A549 (cell line): Measurements from ENCODE around the gene TSPAN10. TPM values are rescaled to one million over a fixed set of nuclear protein-coding genes. Genes with fewer than 3 reads are reported as not detected.
A peak's percentile ranks its signal among the peaks of the same experiment; 100 is the strongest.

Experiments used
- ATAC-seq, 2 experiments: fragments of 200-7000 bp in 1 of 2; fragments of >200 bp in 1 of 2; cut with Nextera tagmentation in 1 of 2; cut with Tn5 transposase in 1 of 2; 3 replicates each; pipeline versions ENCODE4 v1.8.0 to v1.9.1; 2018 to 2020; ENCODE audit warnings: mild to moderate bottlenecking in 1 of 2, moderate library complexity in 1 of 2
- CTCF ChIA-PET: fragments of 300-600 bp; sonication (Branson Sonifier 250); formaldehyde crosslinking; extraction: SDS; loops from one replicate; lab custom pipeline; 2021; ENCODE audit warnings: antibody characterized with exemption, inconsistent platforms; lab: Yijun Ruan, JAX
- POLR2A ChIA-PET: fragments of 350-600 bp; formaldehyde crosslinking; extraction: SDS; loops from one replicate; lab custom pipeline; 2021; ENCODE audit warnings: antibody characterized with exemption, inconsistent platforms; lab: Yijun Ruan, JAX
- DNase-seq, 2 experiments: peaks; one replicate each; pipeline versions ENCODE4 v3.0.0 to v3.0.0-alpha.2; 2011 to 2016; ENCODE audit warnings: low read depth in 1 of 2, low spot score in 1 of 2
- FAIRE-seq: peaks from 2 replicates; lab custom pipeline; 2011; peaks lifted over from hg19 to GRCh38; lab: Jason Lieb, UNC
- H3K27ac ChIP-seq, 2 experiments: fragments of >200 bp; sonication (Bioruptor Twin); formaldehyde crosslinking; 3 replicates each; pipeline ENCODE4 v1.5.1; 2016 to 2017
- H3K4me1 ChIP-seq: fragments of >200 bp; sonication (Bioruptor Twin); formaldehyde crosslinking; 3 replicates; pipeline ENCODE4 v1.6.1; 2016
- H3K4me2 ChIP-seq: fragments of >200 bp; sonication (Bioruptor Twin); formaldehyde crosslinking; 3 replicates; pipeline ENCODE4 v1.6.1; 2016
- H3K4me3 ChIP-seq: fragments of >200 bp; sonication (Bioruptor Twin); formaldehyde crosslinking; 3 replicates; pipeline ENCODE4 v1.5.1; 2016
- H3K9me3 ChIP-seq: fragments of >200 bp; sonication (Bioruptor Twin); formaldehyde crosslinking; 3 replicates; pipeline ENCODE4 v1.6.1; 2016
- CBX8 ChIP-seq: fragments of 200-600 bp; sonication (generic); IDR thresholded peaks from 2 replicates; pipeline ENCODE4 v1.6.1; 2016
- ESRRA ChIP-seq: fragments of 150-350 bp; IDR thresholded peaks from 2 replicates; pipeline ENCODE4 v1.6.1; 2014; ENCODE audit warnings: mild to moderate bottlenecking, low read length, borderline replicate concordance
- FOSB ChIP-seq: fragments of 250-450 bp; sonication (Bioruptor Pico); IDR thresholded peaks from 2 replicates; pipeline ENCODE4 v1.5.0; 2020; ENCODE audit warnings: mild to moderate bottlenecking, moderate library complexity
- FOXS1 ChIP-seq: fragments of 250-450 bp; sonication (Bioruptor Pico); IDR thresholded peaks from 2 replicates; pipeline ENCODE4 v1.5.0; 2020; ENCODE audit warnings: mild to moderate bottlenecking, moderate library complexity
- GATA3 ChIP-seq: IDR thresholded peaks from 2 replicates; pipeline ENCODE4 v1.6.1; 2012; ENCODE audit warnings: borderline replicate concordance
- HEYL ChIP-seq: fragments of 250-450 bp; sonication (Bioruptor Pico); IDR thresholded peaks from 2 replicates; pipeline ENCODE4 v1.8.0; 2021; ENCODE audit warnings: mild to moderate bottlenecking, moderate library complexity
- JUNB ChIP-seq: fragments of >200 bp; sonication (Bioruptor Twin); formaldehyde crosslinking; IDR thresholded peaks from 2 replicates; pipeline ENCODE4 v1.6.1; 2016
- NFE2L2 ChIP-seq: fragments of 150-350 bp; conservative IDR thresholded peaks from 2 replicates; pipeline ENCODE4 v1.6.1; 2014; ENCODE audit warnings: low read length
- PHF8 ChIP-seq: fragments of 200-600 bp; sonication (generic); IDR thresholded peaks from 2 replicates; pipeline ENCODE4 v1.6.1; 2016; ENCODE audit warnings: low read depth, mild to moderate bottlenecking, antibody characterized with exemption, moderate library complexity, borderline replicate concordance
- RARB ChIP-seq: fragments of 250-450 bp; sonication (Bioruptor Pico); IDR thresholded peaks from 2 replicates; pipeline ENCODE4 v1.8.0; 2021; ENCODE audit warnings: mild to moderate bottlenecking, moderate library complexity
- RFX5 ChIP-seq: fragments of 450-650 bp; IDR thresholded peaks from 2 replicates; pipeline ENCODE4 v1.7.1; 2014; ENCODE audit warnings: antibody characterized with exemption, mild to moderate bottlenecking, moderate library complexity
- TFCP2L1 ChIP-seq: fragments of 250-450 bp; sonication (Bioruptor Pico); IDR thresholded peaks from 2 replicates; pipeline ENCODE4 v1.5.0; 2021; ENCODE audit warnings: mild to moderate bottlenecking
- ZC3H11A ChIP-seq: fragments of 450-650 bp; IDR thresholded peaks from 2 replicates; pipeline ENCODE4 v1.6.1; 2014; ENCODE audit warnings: antibody characterized with exemption, mild to moderate bottlenecking
- WGBS: methylation state at CpG from one replicate; pipeline ENCODE4 v1.1.6; 2017; ENCODE audit errors: missing lambda C conversion rate; 5-methylcytosine and 5-hydroxymethylcytosine counted together
- polyA plus RNA-seq, 4 experiments: library from polyadenylated mRNA; depleted of rRNA in 3 of 4; stranded (reverse); fragments of >200 nt; fragmentation: RNase III in 1 of 4; extraction: RNeasy Plus Mini Kit Qiagen cat#74134 plus additional on column Dnase treatment in 1 of 4; gene quantifications; 2 replicates in 3 of 4; 3 replicates in 1 of 4; pipeline ENCODE4 v1.2.3, GENCODE V29; 2011 to 2017
- TF ChIP-seq, protein P1 (sequence below): fragments of 250-450 bp; sonication (Bioruptor Pico); IDR thresholded peaks from 2 replicates; pipeline ENCODE4 v1.5.0; 2021; ENCODE audit warnings: mild to moderate bottlenecking, moderate library complexity, borderline replicate concordance
- TF ChIP-seq, protein P2 (sequence below): fragments of 150-350 bp; IDR thresholded peaks from 2 replicates; pipeline ENCODE4 v1.6.1; 2014; ENCODE audit warnings: low read depth, mild to moderate bottlenecking, low read length

The TSPAN10 gene
- polyA plus RNA-seq, 2 of the 4 experiments (the other 2 are of a cell fraction): 1.4 to 6.3 TPM

DNA sequence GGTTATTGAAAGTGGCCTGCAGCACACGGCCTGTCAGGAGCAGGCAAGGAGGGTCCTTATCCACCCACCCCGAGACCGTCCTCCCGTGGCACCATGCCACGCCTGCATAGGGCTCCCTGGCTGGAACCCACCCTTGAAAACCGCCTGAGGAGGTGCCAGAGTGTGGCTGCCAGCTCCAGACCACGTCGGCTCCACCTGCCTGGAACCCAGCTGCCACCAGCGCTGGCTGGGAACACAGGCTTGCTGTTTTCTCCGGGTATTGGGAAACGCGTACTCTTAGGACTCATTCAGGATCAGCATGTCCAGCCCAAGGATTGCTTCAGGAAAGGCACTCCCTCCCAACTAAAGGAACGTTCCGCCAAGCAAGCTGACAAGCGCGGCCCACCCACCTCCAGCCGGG is 39.9 kb downstream of the TSPAN10 start:
- H3K4me3 ChIP-seq: no peak overlapping the region
- FAIRE-seq (no peak), DNase-seq (no peak), ATAC-seq (peak; percentile 4 to 7; a peak in 4 of 6 replicates)
- peaks cover 5% of the 10 kb centered on the region for H3K4me1 ChIP-seq
- no peak for TF ChIP-seq RARB (CRISPR knock-in tag)
- TF ChIP-seq JUNB: no peak
- WGBS: 96% methylated on average over 17 of the region's 17 CpGs
- H3K4me2 ChIP-seq: no peak overlapping the region
- POLR2A ChIA-PET: no interaction called here
- no peaks in the 10 kb centered on the region for H3K9me3 ChIP-seq
- CTCF ChIA-PET: interaction anchor here (0.7 to 3.7 kb wide), 15 partner anchors 8 to 158 kb away, joined by 3 to 26 read pairs (median 6); partner anchors contain the start of genes ARL16, HGS, MRPL12 and PDE6G
- no peak overlapping the region for H3K27ac ChIP-seq

DNA sequence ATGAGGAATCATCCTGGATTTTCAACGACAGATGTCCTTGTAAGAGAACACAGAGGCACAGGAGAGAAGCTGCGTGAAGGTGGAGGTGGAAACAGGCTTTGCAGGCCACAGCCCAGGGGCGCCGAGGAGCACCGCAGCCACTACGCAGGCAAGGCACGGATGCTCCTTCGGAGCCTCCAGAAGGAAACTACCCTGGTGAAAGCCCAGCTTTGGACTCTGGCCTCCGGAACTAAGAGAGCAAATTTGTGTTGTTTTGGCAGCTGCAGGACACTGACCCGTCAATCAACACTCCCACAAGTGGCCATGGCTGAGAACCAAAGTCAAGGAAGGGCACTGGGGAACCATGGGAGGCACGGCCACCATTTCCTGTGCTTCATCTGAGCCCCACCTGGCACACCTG is 43.2 kb downstream of the TSPAN10 start:
- ATAC-seq: no peak
- no peak overlapping the region for H3K27ac ChIP-seq
- ChIA-PET POLR2A (no interaction called here), CTCF (interaction anchor here (1.0 to 8.1 kb wide), 4 partner anchors 9 to 79 kb away, joined by 3 to 54 read pairs (median 7); no protein-coding TSS in a partner anchor)
- no peak for FAIRE-seq
- TF ChIP-seq CBX8: no peak
- no peak for TF ChIP-seq RFX5
- no peak for TF ChIP-seq TFCP2L1 (CRISPR knock-in tag)
- no peak for TF ChIP-seq HEYL (CRISPR knock-in tag)
- TF ChIP-seq, protein P1, sequence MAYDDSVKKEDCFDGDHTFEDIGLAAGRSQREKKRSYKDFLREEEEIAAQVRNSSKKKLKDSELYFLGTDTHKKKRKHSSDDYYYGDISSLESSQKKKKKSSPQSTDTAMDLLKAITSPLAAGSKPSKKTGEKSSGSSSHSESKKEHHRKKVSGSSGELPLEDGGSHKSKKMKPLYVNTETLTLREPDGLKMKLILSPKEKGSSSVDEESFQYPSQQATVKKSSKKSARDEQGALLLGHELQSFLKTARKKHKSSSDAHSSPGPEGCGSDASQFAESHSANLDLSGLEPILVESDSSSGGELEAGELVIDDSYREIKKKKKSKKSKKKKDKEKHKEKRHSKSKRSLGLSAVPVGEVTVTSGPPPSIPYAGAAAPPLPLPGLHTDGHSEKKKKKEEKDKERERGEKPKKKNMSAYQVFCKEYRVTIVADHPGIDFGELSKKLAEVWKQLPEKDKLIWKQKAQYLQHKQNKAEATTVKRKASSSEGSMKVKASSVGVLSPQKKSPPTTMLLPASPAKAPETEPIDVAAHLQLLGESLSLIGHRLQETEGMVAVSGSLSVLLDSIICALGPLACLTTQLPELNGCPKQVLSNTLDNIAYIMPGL (CRISPR knock-in tag): no peak
- TF ChIP-seq ESRRA: no peak
- TF ChIP-seq PHF8: no peak
- no peak overlapping the region for H3K4me2 ChIP-seq
- no peaks in the 10 kb centered on the region for H3K9me3 ChIP-seq
- WGBS: 89% methylated on average over 11 of the region's 11 CpGs
- no peak for DNase-seq
- H3K4me3 ChIP-seq: no peak overlapping the region
- H3K4me1 ChIP-seq: peaks cover 17% of the 10 kb centered on the region

DNA sequence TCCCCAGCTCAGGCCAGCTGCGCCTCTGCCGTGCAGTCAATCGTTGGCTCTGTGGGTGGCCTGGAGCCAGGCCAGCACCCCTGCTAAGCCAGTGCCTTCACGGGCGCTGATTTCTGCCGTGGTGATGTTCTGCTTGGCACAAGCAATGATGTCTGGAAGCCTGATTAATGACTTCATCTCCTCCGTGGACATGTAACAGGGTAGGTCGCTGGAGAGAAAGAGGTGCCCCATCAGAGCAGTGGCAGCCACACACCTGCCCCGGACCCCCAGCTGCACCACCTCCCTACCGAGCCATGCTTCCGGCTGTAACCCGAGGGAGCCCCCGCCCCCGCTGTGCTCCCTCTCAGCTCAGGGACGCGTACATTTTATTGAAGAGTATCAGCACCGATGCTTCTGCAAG is 44.7 kb downstream of the TSPAN10 start:
- FAIRE-seq (no peak), ATAC-seq (no peak), DNase-seq (no peak)
- peaks cover 25% of the 10 kb centered on the region for H3K4me1 ChIP-seq
- H3K4me2 ChIP-seq: peak overlapping the region; percentile 96
- peak overlapping the region in 1 of 2 experiments; percentile 32; a peak in 1 of 6 replicates for H3K27ac ChIP-seq
- no peak overlapping the region for H3K4me3 ChIP-seq
- 62% methylated on average over 17 of the region's 17 CpGs for WGBS
- POLR2A ChIA-PET: interaction anchor here (2.5 kb wide), 1 partner anchor 15 kb away, joined by 23 read pairs; the partner anchor contains the start of genes CCDC137 and OXLD1
- no peaks in the 10 kb centered on the region for H3K9me3 ChIP-seq
- TF ChIP-seq, protein P2, sequence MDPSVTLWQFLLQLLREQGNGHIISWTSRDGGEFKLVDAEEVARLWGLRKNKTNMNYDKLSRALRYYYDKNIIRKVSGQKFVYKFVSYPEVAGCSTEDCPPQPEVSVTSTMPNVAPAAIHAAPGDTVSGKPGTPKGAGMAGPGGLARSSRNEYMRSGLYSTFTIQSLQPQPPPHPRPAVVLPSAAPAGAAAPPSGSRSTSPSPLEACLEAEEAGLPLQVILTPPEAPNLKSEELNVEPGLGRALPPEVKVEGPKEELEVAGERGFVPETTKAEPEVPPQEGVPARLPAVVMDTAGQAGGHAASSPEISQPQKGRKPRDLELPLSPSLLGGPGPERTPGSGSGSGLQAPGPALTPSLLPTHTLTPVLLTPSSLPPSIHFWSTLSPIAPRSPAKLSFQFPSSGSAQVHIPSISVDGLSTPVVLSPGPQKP: no peak
- TF ChIP-seq ZC3H11A: no peak
- TF ChIP-seq RFX5: no peak
- TF ChIP-seq FOXS1: no peak
- CTCF ChIA-PET: interaction anchor here (1.2 to 8.1 kb wide), 7 partner anchors 9 to 123 kb away, joined by 3 to 54 read pairs (median 7); partner anchors contain the start of gene MRPL12

DNA sequence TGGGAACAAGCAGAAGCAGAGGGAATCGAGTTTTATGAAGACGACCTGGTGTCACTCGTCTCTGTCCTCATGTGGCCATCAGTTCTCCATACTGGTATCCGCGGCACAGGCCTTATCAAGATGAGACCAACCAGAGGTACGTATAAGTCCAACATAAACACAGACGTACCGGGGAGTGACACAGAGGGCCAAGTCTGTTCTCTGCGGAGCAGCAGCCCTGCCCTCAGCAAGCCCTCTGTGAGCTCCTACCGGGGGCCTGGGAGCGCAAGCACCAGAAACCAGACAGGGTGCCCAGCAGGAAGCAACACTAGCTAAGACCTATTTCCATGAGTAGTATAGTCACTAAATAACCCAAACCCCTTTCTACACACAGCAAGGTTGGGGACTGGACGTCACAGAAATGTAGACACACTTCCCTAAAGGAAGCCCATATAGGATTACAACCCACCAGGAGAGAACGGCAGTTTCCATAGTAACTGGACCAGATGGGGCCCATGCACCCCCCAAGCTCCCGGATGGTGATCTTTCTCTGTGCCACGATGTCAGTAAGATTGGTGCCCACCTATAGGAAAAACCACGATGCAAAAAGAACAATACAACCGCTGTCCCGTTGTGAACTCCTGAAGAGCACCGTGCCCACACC is 45.7 kb downstream of the TSPAN10 start:
- 44% methylated on average over 19 of the region's 19 CpGs for WGBS
- no peaks in the 10 kb centered on the region for H3K9me3 ChIP-seq
- H3K27ac ChIP-seq: peak overlapping the region; percentile 90 to 91
- H3K4me2 ChIP-seq: peak overlapping the region; percentile 96
- TF ChIP-seq GATA3 (no peak), FOXS1 (no peak), PHF8 (no peak), FOSB (CRISPR knock-in tag) (0 out of 2 replicates have a peak, but pooled peaks have one; percentile 5), NFE2L2 (no peak)
- DNase-seq (no peak), FAIRE-seq (no peak), ATAC-seq (no peak; a peak in 2 of 6 replicates)
- POLR2A ChIA-PET: interaction anchor here (1.1 to 3.8 kb wide), 6 partner anchors 9 to 19 kb away, joined by 3 to 42 read pairs (median 9); partner anchors contain the start of genes CCDC137, MRPL12 and OXLD1
- CTCF ChIA-PET: interaction anchor here (1.2 to 8.1 kb wide), 10 partner anchors 10 to 124 kb away, joined by 3 to 54 read pairs (median 7); partner anchors contain the start of gene MRPL12
- H3K4me1 ChIP-seq: peaks cover 25% of the 10 kb centered on the region
- peak overlapping the region; percentile 86 for H3K4me3 ChIP-seq
